ENCODE measurements around the gene STK17A. TPM values are rescaled to one million over a fixed set of nuclear protein-coding genes. Genes with fewer than 3 reads are reported as not detected.

Gene STK17A
- total RNA-seq, 2 donors from 2014 or later = 42.4 to 55.5 TPM

DNA sequence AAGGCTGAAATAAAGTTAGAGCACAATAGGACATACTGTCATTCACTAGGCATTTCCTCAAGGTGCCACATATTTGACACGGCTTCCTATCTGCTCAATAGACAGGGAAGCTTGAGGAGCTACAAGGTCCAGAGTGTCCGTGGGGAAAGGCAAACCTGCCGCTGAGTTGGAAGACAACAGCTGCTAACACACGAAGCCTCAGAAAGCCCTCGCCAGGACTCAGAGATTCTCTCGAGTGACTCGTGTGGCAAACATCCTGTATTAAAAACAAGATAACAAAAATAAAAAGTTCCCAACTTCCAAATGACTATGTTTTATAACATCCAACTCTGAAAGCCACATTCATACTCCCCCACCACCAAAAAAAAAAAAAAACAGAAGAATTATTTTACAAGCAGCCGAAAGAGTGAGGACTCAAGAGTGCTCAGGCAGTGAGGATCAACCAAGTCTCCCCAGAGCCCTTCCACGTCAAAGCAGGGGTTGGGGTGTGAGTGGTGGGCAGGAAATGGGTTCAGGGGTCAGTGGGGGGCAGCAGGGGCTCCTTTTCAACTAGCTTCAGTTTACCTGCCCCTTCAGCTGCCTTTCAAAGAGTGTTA lies 67.6 kb downstream of the STK17A start:
- Histone ChIP-seq H3K27me3 (replicated peaks; ENCODE audit: insufficient read depth) (no peaks in the 10 kb centered on the region), H3K4me3 (peak overlapping the region; percentile 41), H3K4me1 (ENCODE audit: control insufficient read depth in 1 of 2, low read depth in 2 of 2) (peaks cover 64 to 67% of the 10 kb centered on the region in 2 donors), H3K27ac (peak overlapping the region; percentile 96 to 97), H3K9me3 (no peaks in the 10 kb centered on the region), H3K36me3 (no peaks in the 10 kb centered on the region)
- no peak for ATAC-seq (ENCODE audit: insufficient number of reproducible peaks, low FRiP score, low read depth)
- TF ChIP-seq, protein P1, sequence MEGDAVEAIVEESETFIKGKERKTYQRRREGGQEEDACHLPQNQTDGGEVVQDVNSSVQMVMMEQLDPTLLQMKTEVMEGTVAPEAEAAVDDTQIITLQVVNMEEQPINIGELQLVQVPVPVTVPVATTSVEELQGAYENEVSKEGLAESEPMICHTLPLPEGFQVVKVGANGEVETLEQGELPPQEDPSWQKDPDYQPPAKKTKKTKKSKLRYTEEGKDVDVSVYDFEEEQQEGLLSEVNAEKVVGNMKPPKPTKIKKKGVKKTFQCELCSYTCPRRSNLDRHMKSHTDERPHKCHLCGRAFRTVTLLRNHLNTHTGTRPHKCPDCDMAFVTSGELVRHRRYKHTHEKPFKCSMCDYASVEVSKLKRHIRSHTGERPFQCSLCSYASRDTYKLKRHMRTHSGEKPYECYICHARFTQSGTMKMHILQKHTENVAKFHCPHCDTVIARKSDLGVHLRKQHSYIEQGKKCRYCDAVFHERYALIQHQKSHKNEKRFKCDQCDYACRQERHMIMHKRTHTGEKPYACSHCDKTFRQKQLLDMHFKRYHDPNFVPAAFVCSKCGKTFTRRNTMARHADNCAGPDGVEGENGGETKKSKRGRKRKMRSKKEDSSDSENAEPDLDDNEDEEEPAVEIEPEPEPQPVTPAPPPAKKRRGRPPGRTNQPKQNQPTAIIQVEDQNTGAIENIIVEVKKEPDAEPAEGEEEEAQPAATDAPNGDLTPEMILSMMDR (IDR thresholded peaks at IDR 0.05) = no peak
- no peak for DNase-seq (ENCODE audit: low spot score)

DNA sequence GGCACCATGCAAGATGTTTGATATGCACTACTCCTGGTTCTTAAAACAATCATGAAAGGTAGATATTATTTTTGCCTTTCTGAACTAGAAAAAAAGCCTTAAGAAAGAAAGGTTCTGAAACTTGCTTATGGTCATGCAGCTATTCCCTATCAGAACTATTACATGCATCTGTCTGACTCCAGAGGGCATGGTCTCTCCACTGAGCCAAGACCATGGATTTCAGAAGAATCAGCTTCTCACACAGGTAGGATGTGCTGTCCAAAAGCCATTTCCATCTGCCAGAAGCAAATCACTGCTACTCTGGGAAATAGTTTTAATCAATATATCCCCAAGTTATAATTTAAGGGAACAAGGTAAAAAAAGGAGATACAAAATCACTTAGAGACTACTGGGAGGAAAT lies 69.5 kb downstream of the STK17A start:
- Histone ChIP-seq H3K9me3 (no peaks in the 10 kb centered on the region), H3K4me3 (no peak overlapping the region), H3K27ac (peak overlapping the region; percentile 4 to 97), H3K36me3 (no peaks in the 10 kb centered on the region), H3K27me3 (replicated peaks; ENCODE audit: insufficient read depth) (no peaks in the 10 kb centered on the region), H3K4me1 (ENCODE audit: control insufficient read depth in 1 of 2, low read depth in 2 of 2) (peaks cover 48 to 49% of the 10 kb centered on the region in 2 donors)
- TF ChIP-seq, protein P1 (IDR thresholded peaks at IDR 0.05) = no peak
- ATAC-seq (ENCODE audit: insufficient number of reproducible peaks, low FRiP score, low read depth) (no peak), DNase-seq (ENCODE audit: low spot score) (no peak)

DNA sequence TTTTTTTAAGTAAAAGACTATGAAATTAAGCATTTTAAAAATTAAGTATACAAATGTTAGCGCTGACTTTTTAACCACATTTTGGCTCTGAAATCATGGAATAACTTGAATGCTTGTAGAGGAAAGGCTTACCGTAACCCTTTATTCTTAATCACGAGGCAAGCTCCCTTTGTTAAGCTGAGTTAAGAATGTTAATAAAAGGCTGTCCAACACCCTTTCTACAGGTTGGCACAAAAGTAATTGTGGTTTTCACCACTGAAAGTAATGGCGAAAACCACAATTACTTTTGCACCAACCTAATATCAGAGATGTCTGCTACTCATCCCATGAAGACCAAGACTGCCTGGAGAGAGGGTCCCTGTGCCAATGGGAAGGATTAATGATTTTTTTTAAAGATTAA lies 70.6 kb downstream of the STK17A start:
- Histone ChIP-seq H3K4me1 (ENCODE audit: control insufficient read depth in 1 of 2, low read depth in 2 of 2) (peaks cover 37 to 40% of the 10 kb centered on the region in 2 donors), H3K27me3 (replicated peaks; ENCODE audit: insufficient read depth) (no peaks in the 10 kb centered on the region), H3K4me3 (no peak overlapping the region), H3K27ac (no peak overlapping the region), H3K9me3 (no peaks in the 10 kb centered on the region), H3K36me3 (no peaks in the 10 kb centered on the region)
- TF ChIP-seq, protein P1 (IDR thresholded peaks at IDR 0.05) = no peak
- ATAC-seq (ENCODE audit: insufficient number of reproducible peaks, low FRiP score, low read depth) (no peak), DNase-seq (ENCODE audit: low spot score) (no peak)

DNA sequence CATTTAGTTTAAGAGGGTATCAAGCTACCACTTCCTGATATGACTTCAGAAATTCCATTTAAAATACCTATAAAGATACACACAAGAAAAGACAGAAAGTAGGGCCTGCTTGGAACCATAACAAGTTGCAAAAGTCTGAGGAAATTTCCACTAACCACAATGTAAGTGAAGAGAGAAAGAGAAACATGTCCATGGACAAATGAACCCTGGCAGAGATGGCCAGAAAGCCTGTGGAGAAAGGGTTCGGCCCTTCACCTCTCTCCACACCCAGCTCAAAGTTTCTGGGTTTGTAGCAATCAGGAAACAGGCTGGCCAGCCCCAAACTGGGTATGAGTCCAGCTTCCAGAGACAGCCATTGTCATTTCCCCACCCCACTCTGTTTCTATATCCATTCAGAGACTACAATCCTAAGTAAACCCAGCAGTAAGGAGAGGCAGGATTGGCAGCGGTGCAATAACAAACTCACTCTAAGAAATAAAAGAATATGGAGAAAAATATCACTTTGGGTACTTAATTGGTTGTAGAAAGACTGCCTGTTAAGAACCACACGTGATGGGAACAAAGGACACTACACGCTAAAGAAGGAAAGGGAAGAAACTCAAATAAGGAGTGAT lies 71.1 kb downstream of the STK17A start:
- ATAC-seq (ENCODE audit: insufficient number of reproducible peaks, low FRiP score, low read depth) = no peak
- Histone ChIP-seq H3K36me3 (no peaks in the 10 kb centered on the region), H3K9me3 (no peaks in the 10 kb centered on the region), H3K27ac (no peak overlapping the region), H3K4me3 (no peak overlapping the region), H3K27me3 (replicated peaks; ENCODE audit: insufficient read depth) (no peaks in the 10 kb centered on the region), H3K4me1 (ENCODE audit: control insufficient read depth in 1 of 2, low read depth in 2 of 2) (peaks cover 32 to 40% of the 10 kb centered on the region in 2 donors)
- TF ChIP-seq, protein P1 (IDR thresholded peaks at IDR 0.05) = no peak
- no peak for DNase-seq (ENCODE audit: low spot score)

DNA sequence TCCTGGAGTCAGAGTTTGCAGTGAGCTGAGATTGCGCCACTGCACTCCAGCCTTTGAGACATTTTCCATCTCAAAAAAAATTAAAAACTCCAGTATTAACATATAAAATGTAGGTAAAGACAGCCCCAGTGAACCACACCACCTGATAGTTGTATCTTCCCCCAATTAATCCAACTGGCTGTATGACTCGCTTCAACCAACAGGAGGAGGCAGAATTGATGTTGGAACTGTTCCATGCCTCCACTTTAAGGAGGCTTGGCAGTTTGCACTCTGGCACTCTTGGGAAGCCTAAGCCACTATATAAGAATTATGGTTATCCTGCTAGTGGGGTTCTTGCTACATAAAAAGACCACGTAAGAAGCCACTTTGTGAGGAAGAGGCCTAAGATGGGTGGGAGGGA lies 72.7 kb downstream of the STK17A start:
- no peak overlapping the region for H3K4me3 ChIP-seq
- no peaks in the 10 kb centered on the region for H3K9me3 ChIP-seq
- no peaks in the 10 kb centered on the region for H3K36me3 ChIP-seq
- TF ChIP-seq, protein P1 (IDR thresholded peaks at IDR 0.05) = no peak
- H3K4me1 ChIP-seq (ENCODE audit: control insufficient read depth in 1 of 2, low read depth in 2 of 2) = peaks cover 16 to 38% of the 10 kb centered on the region in 2 donors
- no peaks in the 10 kb centered on the region for H3K27me3 ChIP-seq (replicated peaks; ENCODE audit: insufficient read depth)
- DNase-seq (ENCODE audit: low spot score) (no peak), ATAC-seq (ENCODE audit: insufficient number of reproducible peaks, low FRiP score, low read depth) (no peak)
- no peak overlapping the region for H3K27ac ChIP-seq
